Pons (tissue), 1 donor: ENCODE measurements around the gene ANKRD44.
A peak's percentile ranks its signal among the peaks of the same experiment; 100 is the strongest.
"Not testable (repeated sequence)": the region's sequence is repeated elsewhere in the genome, so short reads cannot be mapped to it uniquely, and the experiment has no call there.

ENCODE experiments used
- DNase-seq: peaks from one replicate; pipeline ENCODE4 v3.0.0-alpha.2; 2016; ENCODE audit warnings: low spot score

Gene ANKRD44

GRCh38 chr2:197310271-197310985 lies at the start of gene ANKRD44:
Gene ANKRD44, minus strand, starts transcription at chr2:197310780. Its CDS starts 176 bp downstream, at chr2:197310604.
- peak; percentile 80 for DNase-seq

GRCh38 chr2:197359859-197360258 lies 49.3 kb upstream of the ANKRD44 start:
- no peak for DNase-seq

DNA sequence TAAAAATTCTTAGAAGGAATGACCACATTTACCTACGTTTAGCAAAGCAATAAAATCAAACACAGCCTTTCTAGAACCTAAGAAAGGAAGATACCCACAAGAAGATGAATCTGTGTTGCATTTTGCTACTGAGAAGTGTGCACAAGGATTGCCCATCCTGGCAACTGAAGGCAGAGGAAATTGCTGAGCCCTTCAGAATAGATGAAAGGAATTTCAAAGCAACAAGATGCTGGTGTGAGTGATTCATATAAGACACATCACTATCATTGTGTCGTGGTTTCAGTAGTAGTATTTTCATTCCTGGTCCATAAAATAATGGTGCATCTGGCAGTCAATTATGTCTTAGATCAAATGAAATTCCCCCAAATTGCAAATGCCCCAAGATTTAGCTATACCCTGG lies 48.4 kb upstream of the ANKRD44 start:
- no peak for DNase-seq

- DNase-seq: no peak
These were observed 47.4 kb upstream of the ANKRD44 start for GRCh38 chr2:197357986-197358385.

- DNase-seq: no peak
These were observed 45.6 kb upstream of the ANKRD44 start for GRCh38 chr2:197356136-197356535.

GRCh38 chr2:197354169-197354558 lies 43.6 kb upstream of the ANKRD44 start:
- no peak for DNase-seq

- DNase-seq: no peak
These were observed 43.0 kb upstream of the ANKRD44 start for GRCh38 chr2:197353393-197354168.

DNA sequence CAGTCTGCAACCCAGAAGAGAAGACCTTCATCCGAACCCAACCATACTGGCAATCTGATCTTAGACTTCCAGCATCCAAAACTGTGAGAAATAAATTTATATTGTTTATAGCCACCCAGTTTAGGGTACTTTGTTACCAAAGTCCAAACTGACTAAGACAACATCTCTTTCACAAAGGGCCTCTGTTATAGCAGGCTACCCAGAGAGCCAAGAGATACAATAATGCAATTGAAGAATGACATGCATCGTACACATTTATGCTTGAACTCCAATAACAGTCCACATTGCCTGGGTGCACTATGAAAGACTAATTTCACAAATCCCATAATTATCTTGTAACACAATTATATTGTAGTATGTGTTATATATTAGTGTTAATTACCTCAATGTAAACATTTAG lies 39.1 kb upstream of the ANKRD44 start:
- peak; percentile 51 for DNase-seq

GRCh38 chr2:197348721-197349360 lies 38.3 kb upstream of the ANKRD44 start:
- no peak for DNase-seq

DNA sequence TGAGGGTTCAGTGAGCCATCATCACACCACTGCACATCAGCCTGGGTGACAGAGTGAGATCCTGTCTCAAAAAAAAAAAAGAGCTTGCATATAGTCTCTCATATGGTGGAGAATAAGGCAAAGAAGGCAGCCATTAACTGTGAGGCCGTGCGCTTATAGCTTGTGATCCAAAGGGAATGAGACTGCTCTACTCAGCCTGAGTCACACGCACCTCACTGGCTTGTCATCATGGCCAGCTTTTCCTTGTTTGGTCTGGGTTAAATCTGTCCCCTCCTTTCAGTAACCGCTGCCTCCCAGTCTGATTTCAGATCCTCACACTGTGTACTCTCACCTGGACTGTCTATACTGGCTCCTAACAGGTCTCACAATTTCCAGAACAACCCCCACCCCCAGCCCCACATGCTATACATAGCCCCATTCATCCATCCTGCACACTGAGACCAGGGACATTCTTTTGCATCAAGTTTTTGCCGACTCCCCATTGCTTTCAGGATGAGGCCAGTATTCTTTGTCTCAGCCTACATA lies 35.3 kb upstream of the ANKRD44 start:
- DNase-seq: no peak

DNA sequence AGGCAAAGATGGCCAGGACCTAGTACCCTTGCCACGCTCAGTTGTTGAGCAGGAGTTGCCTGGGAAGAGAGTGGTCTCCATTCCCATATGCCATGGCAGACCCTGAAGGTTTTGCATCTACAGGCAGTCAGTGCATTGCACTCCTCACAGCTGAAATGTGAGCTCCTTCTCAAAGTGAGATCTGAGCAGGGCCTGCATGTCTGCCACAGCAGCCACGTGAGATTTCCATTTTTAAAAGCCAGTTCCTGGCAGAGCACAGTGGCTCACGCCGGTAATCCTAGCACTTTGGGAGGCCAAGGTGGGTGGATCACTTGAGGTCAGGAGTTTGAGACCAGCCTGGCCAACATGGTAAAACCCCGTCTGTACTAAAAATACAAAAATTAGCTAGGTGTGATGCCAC lies 33.4 kb upstream of the ANKRD44 start:
- DNase-seq: not testable (repeated sequence)

DNA sequence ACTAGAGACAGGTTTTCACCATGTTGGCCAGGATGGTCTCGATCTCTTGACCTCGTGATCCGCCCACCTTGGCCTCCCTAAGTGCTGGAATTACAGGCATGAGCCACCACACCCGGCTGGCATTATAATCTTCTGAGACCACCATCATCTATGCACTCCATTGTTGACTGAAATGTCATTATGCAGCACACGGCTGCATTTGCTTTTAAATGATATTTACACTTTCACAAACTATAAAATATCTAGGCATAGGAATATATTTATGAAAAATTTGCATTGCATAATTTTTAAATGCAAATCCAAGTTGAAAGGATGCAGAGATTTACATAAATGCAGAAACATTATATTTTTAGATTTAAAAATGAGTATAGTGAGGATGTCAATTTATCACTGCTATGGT lies 30.0 kb upstream of the ANKRD44 start:
- DNase-seq: no peak

DNA sequence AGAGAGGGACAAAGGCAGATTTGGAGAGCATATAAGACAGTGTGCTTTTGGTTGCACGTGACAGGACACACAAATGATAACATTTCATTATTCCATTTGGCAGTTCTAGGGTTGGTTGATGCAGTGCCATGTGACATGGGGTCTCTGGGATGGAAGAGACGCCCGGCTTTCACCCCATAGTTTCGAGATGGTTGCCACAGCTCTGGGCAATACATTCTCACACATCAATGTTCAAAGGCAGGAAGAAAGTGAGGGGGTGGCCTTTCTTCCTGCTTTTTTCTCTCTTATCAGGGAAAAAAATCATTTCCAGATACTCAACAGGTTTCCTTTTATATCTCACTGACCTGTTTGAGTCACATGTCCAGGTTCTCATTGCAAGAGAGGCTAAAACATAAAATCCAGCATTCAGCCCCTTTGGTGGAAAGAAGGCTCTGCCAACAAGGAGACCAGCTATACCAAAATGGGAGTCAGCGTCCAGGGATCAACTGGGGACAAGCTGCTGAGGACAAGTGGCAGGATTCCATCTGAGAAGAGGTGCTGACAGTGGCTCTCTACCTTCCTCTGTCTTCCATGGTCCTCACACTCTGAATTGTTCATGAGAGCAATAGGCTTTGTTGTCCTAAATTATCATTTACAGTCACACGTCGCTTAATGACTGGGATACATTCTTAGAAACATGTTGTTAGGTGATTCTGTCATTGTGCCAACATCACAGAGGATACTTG lies 29.1 kb upstream of the ANKRD44 start:
- no peak for DNase-seq

DNA sequence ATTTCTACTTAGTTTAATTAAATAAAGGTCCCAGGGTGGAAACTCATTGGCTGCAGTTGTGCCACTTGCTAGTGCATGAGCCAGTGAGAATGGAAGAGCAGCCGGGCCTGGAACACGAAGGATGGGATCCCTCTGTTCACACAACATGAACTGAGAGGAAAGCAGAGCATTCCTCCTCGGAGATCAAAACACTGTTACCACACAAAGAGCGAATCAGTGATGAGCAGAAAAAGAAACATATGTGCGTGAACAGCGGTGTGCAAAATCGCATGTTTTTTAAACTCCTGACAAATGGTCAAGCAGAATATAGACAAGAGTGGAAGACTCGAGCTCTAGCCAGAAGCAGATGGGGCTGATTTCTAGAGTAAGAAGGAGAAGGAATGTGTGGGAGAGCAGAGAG lies 28.4 kb upstream of the ANKRD44 start:
- DNase-seq: no peak

DNA sequence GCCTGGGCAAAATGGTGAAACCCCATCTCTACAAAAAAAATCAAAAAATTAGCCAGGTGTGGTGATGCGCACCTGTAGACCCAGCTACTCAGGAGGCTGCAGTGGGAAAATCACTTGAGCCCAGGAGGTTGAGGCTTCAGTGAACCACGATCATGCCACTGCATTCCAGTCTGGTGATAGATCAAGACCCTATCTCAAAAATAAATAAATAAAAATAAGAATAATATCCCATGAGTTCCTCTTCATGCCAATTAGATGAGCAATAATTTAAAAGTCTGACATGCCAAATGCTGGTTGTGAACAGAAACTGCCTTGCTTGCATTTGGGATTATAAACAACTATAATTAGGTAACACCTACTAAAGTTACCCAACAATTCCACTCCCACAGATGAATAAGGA lies 22.1 kb upstream of the ANKRD44 start:
- DNase-seq: no peak

- no peak for DNase-seq
These were observed 17.9 kb upstream of the ANKRD44 start for GRCh38 chr2:197328461-197328860.

DNA sequence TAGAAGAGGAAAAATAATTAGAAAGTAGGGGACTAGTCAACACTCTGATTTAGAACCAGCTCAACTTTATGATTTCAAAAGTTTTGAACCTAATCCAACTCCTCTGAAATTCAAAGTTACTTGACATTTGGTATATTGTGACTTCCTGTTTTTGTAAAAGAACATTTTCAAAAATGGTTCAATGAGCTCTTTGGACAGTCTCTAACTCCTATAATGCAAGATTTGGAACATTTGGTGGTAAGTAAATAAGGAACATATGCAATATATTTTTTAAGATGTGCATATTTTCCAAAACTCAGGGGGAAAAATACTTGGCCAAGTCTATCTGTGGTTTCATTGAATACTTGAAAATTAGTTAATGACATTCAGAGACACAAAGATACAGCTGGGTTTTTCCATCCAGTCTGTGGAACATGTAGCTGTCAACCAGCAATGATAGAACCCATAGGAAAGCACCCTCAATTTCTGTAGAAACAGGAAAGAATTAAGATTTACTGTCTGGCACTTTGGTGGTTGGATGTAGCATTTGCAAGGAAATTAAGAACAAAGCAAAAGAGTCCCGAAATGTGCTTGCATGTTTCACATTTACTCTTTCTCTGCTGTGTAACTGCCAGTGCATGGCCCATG lies 17.0 kb upstream of the ANKRD44 start:
- no peak for DNase-seq

- DNase-seq: no peak
These were observed 16.5 kb upstream of the ANKRD44 start for GRCh38 chr2:197327073-197327471.

- no peak for DNase-seq
These were observed 14.2 kb upstream of the ANKRD44 start for GRCh38 chr2:197324801-197325200.

DNA sequence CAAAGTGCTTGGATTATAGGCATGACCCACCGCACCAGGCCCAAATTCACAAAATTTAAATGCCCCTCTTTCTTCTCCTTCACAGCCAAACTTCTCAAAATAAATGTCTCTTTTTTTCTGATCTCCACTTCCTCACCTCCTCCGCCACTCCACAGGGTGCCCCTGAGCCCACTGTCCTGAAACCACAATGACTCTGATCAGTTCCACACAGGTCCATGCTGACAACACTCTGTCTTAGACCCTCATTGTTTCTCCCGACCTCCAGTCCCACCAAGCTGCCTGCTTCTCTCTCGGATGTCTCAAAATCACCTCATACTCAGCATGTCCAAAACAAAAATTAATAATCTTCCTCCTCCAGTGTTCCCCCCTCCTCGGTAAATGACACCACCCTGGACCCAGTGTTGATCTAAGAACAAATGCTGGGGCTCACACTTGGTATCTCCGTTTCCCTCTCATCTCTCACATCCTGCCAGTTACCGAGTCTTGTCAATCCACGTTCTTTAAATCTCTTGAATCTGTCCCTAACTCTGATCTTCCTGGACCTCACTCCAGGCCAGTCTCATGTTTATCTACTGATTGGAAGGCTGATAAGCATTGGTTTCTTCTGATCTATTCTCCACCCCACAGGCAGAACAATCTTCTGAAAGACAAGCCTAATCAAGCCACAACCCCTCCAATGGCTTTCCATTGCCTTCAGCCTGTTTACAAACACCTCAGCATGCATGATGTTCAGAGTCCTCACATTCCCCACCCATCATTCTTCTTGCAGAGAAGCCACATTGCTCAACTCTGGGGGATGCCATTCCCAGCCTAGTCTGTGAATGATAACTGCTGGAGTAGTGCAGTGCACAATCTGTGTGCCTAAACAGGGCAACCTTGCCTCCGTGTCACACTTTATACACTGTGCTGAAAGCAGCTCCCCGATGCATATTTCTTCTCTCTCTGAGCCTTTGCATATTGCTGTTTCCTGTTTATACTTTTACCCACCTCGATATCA lies 12.4 kb upstream of the ANKRD44 start:
- no peak for DNase-seq
